Fibroblast of upper back skin (primary cell): ENCODE data around the gene IVD.

Experiments
- DNase-seq: peaks from one replicate; pipeline ENCODE4 v3.0.0-alpha.2; 2013

IVD gene

GRCh38 chr15:40461958-40462357 lies 56.4 kb downstream of the IVD start:
- DNase-seq: no peak

GRCh38 chr15:40463279-40463678 lies 57.7 kb downstream of the IVD start:
- DNase-seq: no peak

- no peak for DNase-seq
These were observed 58.4 kb downstream of the IVD start for GRCh38 chr15:40463886-40464545.

- DNase-seq: no peak
These were observed 59.1 kb downstream of the IVD start for GRCh38 chr15:40464595-40465185.

- no peak for DNase-seq
These were observed 60.3 kb downstream of the IVD start for GRCh38 chr15:40465939-40466338.

GRCh38 chr15:40466426-40467260 lies 61.0 kb downstream of the IVD start:
- DNase-seq: no peak

GRCh38 chr15:40467261-40467615 lies 61.6 kb downstream of the IVD start:
- DNase-seq: no peak

- DNase-seq: no peak
These were observed 63.3 kb downstream of the IVD start for GRCh38 chr15:40468898-40469331.

GRCh38 chr15:40469776-40470390 lies 64.3 kb downstream of the IVD start:
- no peak for DNase-seq

GRCh38 chr15:40470423-40471104 lies 65.0 kb downstream of the IVD start, which contains the start of gene CHST14:
Gene CHST14, plus strand, starts transcription at chr15:40470984. Its CDS starts 230 bp downstream, at chr15:40471214.
- DNase-seq: peak; percentile 43
